Measurements from ENCODE around the gene TNRC6C. TPM values are rescaled to one million over a fixed set of nuclear protein-coding genes. Genes with fewer than 3 reads are reported as not detected.

TNRC6C gene
- total and polyA plus RNA-seq, 2 experiments from 2014 or later, result 4.2 to 5.6 TPM

- H2AFZ ChIP-seq, result no peak overlapping the region
- no peak overlapping the region for H3K4me2 ChIP-seq
- no peaks in the 10 kb centered on the region for H3K79me2 ChIP-seq
- no peaks in the 10 kb centered on the region for H3K9me2 ChIP-seq (replicated peaks; ENCODE audit: insufficient read depth)
- H3K27me3 ChIP-seq, result no peaks in the 10 kb centered on the region
- no peak overlapping the region for H3K4me3 ChIP-seq
- H3K27ac ChIP-seq, result no peak overlapping the region
- DNase-seq (ENCODE audit: low spot score), result no peak
- H3K9me3 ChIP-seq (ENCODE audit: low read depth), result no peaks in the 10 kb centered on the region
- no peak for TF ChIP-seq EZH2 (IDR thresholded peaks at IDR 0.05; ENCODE audit: borderline replicate concordance)
- no peak for TF ChIP-seq EZH2phosphoT487 (IDR thresholded peaks at IDR 0.05; ENCODE audit: low read depth, severe bottlenecking, unreplicated experiment)
- TF ChIP-seq CTCF (IDR thresholded peaks at IDR 0.05; ENCODE audit: poor library complexity), result no peak
- no peaks in the 10 kb centered on the region for H3K36me3 ChIP-seq (replicated peaks; ENCODE audit: insufficient read depth, low read depth)
- H3K4me1 ChIP-seq (ENCODE audit: insufficient read depth), result no peaks in the 10 kb centered on the region
- WGBS (ENCODE audit: low lambda C conversion rate, missing lambda C conversion rate), result 96% methylated on average over 13 of the region's 13 CpGs
- H4K20me1 ChIP-seq (ENCODE audit: insufficient read depth, poor library complexity, severe bottlenecking), result no peaks in the 10 kb centered on the region
These were observed 128.2 kb downstream of the TNRC6C start for GRCh38 chr17:78086740-78087139.

GRCh38 chr17:78088529-78088928, 130.0 kb downstream of the TNRC6C start:
- DNase-seq (ENCODE audit: low spot score), result no peak
- Histone ChIP-seq H3K9me2 (replicated peaks; ENCODE audit: insufficient read depth) (no peaks in the 10 kb centered on the region), H3K79me2 (no peaks in the 10 kb centered on the region), H3K36me3 (replicated peaks; ENCODE audit: insufficient read depth, low read depth) (no peaks in the 10 kb centered on the region), H3K4me1 (ENCODE audit: insufficient read depth) (no peaks in the 10 kb centered on the region), H3K27me3 (no peaks in the 10 kb centered on the region), H3K4me2 (no peak overlapping the region), H3K4me3 (no peak overlapping the region), H2AFZ (no peak overlapping the region), H3K27ac (no peak overlapping the region), H4K20me1 (ENCODE audit: insufficient read depth, poor library complexity, severe bottlenecking) (no peaks in the 10 kb centered on the region), H3K9me3 (ENCODE audit: low read depth) (no peaks in the 10 kb centered on the region)
- WGBS (ENCODE audit: low lambda C conversion rate, missing lambda C conversion rate), result 100% methylated on average over 1 of the region's 1 CpG
- no peak for TF ChIP-seq EZH2 (IDR thresholded peaks at IDR 0.05; ENCODE audit: borderline replicate concordance)
- no peak for TF ChIP-seq CTCF (IDR thresholded peaks at IDR 0.05; ENCODE audit: poor library complexity)
- no peak for TF ChIP-seq EZH2phosphoT487 (IDR thresholded peaks at IDR 0.05; ENCODE audit: low read depth, severe bottlenecking, unreplicated experiment)

GRCh38 chr17:78089576-78090281, 131.2 kb downstream of the TNRC6C start:
- Histone ChIP-seq H3K36me3 (replicated peaks; ENCODE audit: insufficient read depth, low read depth) (no peaks in the 10 kb centered on the region), H3K9me2 (replicated peaks; ENCODE audit: insufficient read depth) (no peaks in the 10 kb centered on the region), H3K4me3 (no peak overlapping the region), H3K79me2 (no peaks in the 10 kb centered on the region), H3K9me3 (ENCODE audit: low read depth) (no peaks in the 10 kb centered on the region), H4K20me1 (ENCODE audit: insufficient read depth, poor library complexity, severe bottlenecking) (no peaks in the 10 kb centered on the region), H3K27ac (no peak overlapping the region), H3K27me3 (no peaks in the 10 kb centered on the region), H2AFZ (no peak overlapping the region), H3K4me2 (no peak overlapping the region), H3K4me1 (ENCODE audit: insufficient read depth) (no peaks in the 10 kb centered on the region)
- TF ChIP-seq EZH2phosphoT487 (IDR thresholded peaks at IDR 0.05; ENCODE audit: low read depth, severe bottlenecking, unreplicated experiment) (no peak), CTCF (IDR thresholded peaks at IDR 0.05; ENCODE audit: poor library complexity) (no peak), EZH2 (IDR thresholded peaks at IDR 0.05; ENCODE audit: borderline replicate concordance) (no peak)
- DNase-seq (ENCODE audit: low spot score), result no peak
- 94% methylated on average over 7 of the region's 7 CpGs for WGBS (ENCODE audit: low lambda C conversion rate, missing lambda C conversion rate)

Data from hepatocyte (in vitro differentiated cells).